Activated T-helper 17 cell treated with anti-CD3 and anti-CD28 coated beads, Interleukin-2, amount 50 U/mL, for 72 hours (primary cell): Measurements from ENCODE around the gene SCPEP1. TPM values are rescaled to one million over a fixed set of nuclear protein-coding genes. Genes with fewer than 3 reads are reported as not detected.
"Not testable (repeated sequence)": the region's sequence is repeated elsewhere in the genome, so short reads cannot be mapped to it uniquely, and the experiment has no call there.

Experiments
- ATAC-seq: fragments of 150-1000 bp; cut with Tn5 transposase; replicated peaks from 2 replicates; pipeline ENCODE4 v1.10.0; 2021; ENCODE audit warnings: mild to moderate bottlenecking, moderate library complexity
- H3K27ac Mint-ChIP-seq: one replicate; pipeline ENCODE4 v1.8.0; 2022; ENCODE audit warnings: mixed read lengths
- H3K27me3 Mint-ChIP-seq: one replicate; pipeline ENCODE4 v1.8.0; 2022; ENCODE audit warnings: mixed read lengths
- H3K36me3 Mint-ChIP-seq: one replicate; pipeline ENCODE4 v1.8.0; 2022; ENCODE audit warnings: low read depth, mild to moderate bottlenecking, mixed read lengths
- H3K4me1 Mint-ChIP-seq: one replicate; pipeline ENCODE4 v1.8.0; 2022; ENCODE audit warnings: mixed read lengths
- H3K4me3 Mint-ChIP-seq: one replicate; pipeline ENCODE4 v1.8.0; 2022; ENCODE audit warnings: mild to moderate bottlenecking, mixed read lengths
- H3K9me3 Mint-ChIP-seq: one replicate; pipeline ENCODE4 v1.8.0; 2022; ENCODE audit warnings: mixed read lengths
- total RNA-seq, 2 donors: library from RNA; stranded (reverse); gene quantifications; one replicate each; pipeline ENCODE4 v1.2.3, GENCODE V29; 2022

SCPEP1 gene
- total RNA-seq, 2 donors from 2014 or later: 22.8 to 31.9 TPM

DNA sequence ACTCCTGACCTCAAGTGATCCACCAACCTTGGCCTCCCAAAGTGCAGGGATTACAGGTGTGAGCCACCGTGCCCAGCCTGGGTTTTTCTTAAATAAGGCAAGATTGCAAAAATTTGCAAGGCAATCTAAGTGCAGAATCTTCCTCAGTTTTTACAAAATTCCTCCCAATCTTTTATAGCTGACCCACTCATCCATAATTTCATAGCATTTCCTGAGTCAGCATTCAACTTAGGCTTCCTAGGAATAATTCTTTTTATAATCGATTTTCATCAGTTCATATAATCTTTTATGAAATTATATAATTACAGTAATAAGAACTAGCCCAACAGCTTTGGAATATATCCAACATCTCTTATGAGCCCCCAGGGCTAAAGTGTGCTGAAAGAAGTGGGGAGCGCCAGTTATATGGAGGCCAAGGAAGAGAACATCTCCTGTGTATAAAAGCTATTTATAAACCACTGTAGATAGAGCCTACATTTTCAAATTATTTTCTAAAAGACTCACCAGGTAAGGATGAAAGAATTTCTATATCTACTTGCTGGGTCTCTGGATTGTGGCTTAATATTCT is 31.9 kb upstream of the SCPEP1 start:
- peaks cover 100% of the 10 kb centered on the region for H3K36me3 Mint-ChIP-seq
- H3K9me3 Mint-ChIP-seq: no peaks in the 10 kb centered on the region
- ATAC-seq: no peak
- H3K27me3 Mint-ChIP-seq: no peaks in the 10 kb centered on the region
- H3K4me1 Mint-ChIP-seq: peaks cover 9% of the 10 kb centered on the region
- H3K27ac Mint-ChIP-seq: no peak overlapping the region
- H3K4me3 Mint-ChIP-seq: no peak overlapping the region

GRCh38 chr17:56947741-56948140 is 30.2 kb upstream of the SCPEP1 start:
- Mint-ChIP-seq H3K36me3 (peaks cover 94% of the 10 kb centered on the region), H3K4me3 (no peak overlapping the region), H3K27ac (no peak overlapping the region), H3K9me3 (no peaks in the 10 kb centered on the region), H3K4me1 (peaks cover 9% of the 10 kb centered on the region), H3K27me3 (no peaks in the 10 kb centered on the region)
- no peak for ATAC-seq

DNA sequence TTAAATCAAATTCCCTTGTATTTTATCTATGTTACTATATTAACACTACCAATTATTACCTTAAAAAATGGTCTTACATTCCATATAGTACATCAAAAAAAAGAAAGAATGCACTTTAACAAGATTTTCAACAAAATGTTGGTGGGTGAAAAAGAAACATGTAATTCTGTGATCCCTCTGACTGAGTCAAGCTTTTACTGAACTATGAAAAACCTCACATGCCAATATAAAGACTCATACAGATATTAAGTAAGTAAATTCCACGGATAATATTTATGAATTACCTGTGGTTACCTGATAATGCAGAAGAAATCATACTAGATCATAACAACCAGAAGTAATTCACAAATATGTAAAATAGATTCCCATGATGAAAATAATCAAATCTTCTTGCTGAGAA is 29.4 kb upstream of the SCPEP1 start:
- Mint-ChIP-seq H3K4me3 (no peak overlapping the region), H3K27ac (no peak overlapping the region), H3K27me3 (no peaks in the 10 kb centered on the region), H3K9me3 (no peaks in the 10 kb centered on the region), H3K36me3 (peaks cover 89% of the 10 kb centered on the region), H3K4me1 (peaks cover 4% of the 10 kb centered on the region)
- ATAC-seq: no peak

- H3K4me1 Mint-ChIP-seq: peaks cover 4% of the 10 kb centered on the region
- no peak overlapping the region for H3K4me3 Mint-ChIP-seq
- H3K27me3 Mint-ChIP-seq: no peaks in the 10 kb centered on the region
- H3K9me3 Mint-ChIP-seq: no peaks in the 10 kb centered on the region
- peaks cover 86% of the 10 kb centered on the region for H3K36me3 Mint-ChIP-seq
- peak overlapping the region; percentile 2 for H3K27ac Mint-ChIP-seq
- ATAC-seq: no peak
Observed at GRCh38 chr17:56949595-56949994, 28.3 kb upstream of the SCPEP1 start.

DNA sequence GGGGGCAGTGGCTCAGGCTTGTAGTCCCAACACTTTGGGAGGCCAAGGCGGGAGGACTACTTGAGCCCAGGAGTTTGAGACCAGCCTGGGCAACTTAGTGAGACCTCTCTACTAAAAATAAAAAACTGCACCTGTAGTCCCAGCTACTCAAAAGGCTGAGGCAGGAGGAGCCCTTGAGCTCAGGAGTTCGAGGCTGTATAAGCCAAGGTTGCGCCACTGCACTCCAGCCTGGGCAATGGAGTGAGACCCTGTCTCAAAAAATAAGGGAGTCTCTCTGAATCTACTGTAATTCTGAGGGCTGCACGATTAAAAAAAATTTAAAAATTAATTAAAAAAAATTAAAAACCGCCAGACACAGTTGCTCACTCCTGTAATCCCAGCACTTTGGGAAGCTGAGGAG is 20.9 kb upstream of the SCPEP1 start:
- Mint-ChIP-seq H3K27me3 (no peaks in the 10 kb centered on the region), H3K4me1 (peaks cover 5% of the 10 kb centered on the region), H3K4me3 (no peak overlapping the region), H3K27ac (no peak overlapping the region), H3K9me3 (no peaks in the 10 kb centered on the region), H3K36me3 (peaks cover 17% of the 10 kb centered on the region)
- no peak for ATAC-seq

DNA sequence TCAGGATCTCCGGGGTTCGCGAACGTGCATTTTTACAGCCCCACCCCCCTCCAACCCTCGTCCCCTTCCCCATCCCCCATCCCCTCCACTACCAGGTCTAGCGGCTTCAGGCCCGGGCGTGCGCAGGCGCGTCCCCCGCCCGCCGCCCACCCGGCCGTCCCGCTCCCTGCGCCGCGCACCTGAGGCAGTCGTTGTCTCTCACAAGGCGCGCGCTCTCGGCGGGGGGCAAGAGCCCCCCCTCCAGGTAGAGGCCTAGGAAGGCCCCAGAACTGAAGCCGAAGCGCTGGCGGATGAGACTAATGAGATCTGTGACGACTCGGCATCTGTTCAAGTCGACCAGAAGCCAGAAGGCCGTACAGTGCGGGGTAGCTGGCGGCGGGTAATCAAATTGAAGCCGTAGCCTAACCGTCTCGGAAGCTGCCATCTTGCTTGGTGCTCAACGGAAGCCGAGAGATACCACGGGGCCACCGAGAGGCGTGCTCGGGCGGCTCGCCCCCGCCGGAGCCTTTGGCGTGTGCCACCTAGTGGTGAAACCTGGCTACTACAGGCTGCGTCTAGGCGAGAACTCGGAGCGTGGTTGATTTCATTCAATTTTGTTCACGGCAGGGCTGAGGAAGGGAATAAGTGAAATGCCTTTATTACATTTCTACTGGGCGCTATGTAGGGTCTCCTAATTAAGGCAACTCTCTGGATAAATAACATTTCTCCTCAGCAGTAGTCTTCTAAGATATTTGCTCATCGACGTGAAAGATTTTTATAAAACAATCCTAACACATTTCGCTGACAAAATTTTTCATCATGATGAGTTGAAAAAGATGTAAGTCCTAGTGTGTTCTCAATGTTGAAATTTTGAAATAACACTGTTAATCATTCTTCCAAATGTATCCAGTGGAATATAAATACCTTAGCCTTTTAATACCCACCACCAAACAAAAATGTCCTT is 17.1 kb upstream of the SCPEP1 start, which contains the start of gene COIL:
Gene COIL, minus strand, starts transcription at position 455 of the 943 bp plus-strand sequence. Its CDS starts 31 bp downstream, at position 424.
- H3K27me3 Mint-ChIP-seq: no peaks in the 10 kb centered on the region
- peaks cover 5% of the 10 kb centered on the region for H3K4me1 Mint-ChIP-seq
- ATAC-seq: peak; percentile 98
- H3K27ac Mint-ChIP-seq: peak within 1 kb of the TSS; percentile 86
- H3K9me3 Mint-ChIP-seq: no peaks in the 10 kb centered on the region
- H3K36me3 Mint-ChIP-seq: no peaks in the 10 kb centered on the region
- H3K4me3 Mint-ChIP-seq: peak within 1 kb of the TSS; percentile 72

GRCh38 chr17:56965241-56965640 is 12.7 kb upstream of the SCPEP1 start:
- not testable (repeated sequence) for ATAC-seq, H3K36me3 Mint-ChIP-seq

GRCh38 chr17:56965681-56966080 is 12.2 kb upstream of the SCPEP1 start:
- ATAC-seq, H3K27me3 Mint-ChIP-seq, H3K4me3 Mint-ChIP-seq, H3K4me1 Mint-ChIP-seq, H3K27ac Mint-ChIP-seq, H3K9me3 Mint-ChIP-seq, H3K36me3 Mint-ChIP-seq: not testable (repeated sequence)

More at GRCh38 chr17:56965241-56965640, 12.7 kb upstream of the SCPEP1 start:
- H3K9me3 Mint-ChIP-seq, H3K4me3 Mint-ChIP-seq, H3K4me1 Mint-ChIP-seq, H3K27me3 Mint-ChIP-seq, H3K27ac Mint-ChIP-seq: not testable (repeated sequence)

DNA sequence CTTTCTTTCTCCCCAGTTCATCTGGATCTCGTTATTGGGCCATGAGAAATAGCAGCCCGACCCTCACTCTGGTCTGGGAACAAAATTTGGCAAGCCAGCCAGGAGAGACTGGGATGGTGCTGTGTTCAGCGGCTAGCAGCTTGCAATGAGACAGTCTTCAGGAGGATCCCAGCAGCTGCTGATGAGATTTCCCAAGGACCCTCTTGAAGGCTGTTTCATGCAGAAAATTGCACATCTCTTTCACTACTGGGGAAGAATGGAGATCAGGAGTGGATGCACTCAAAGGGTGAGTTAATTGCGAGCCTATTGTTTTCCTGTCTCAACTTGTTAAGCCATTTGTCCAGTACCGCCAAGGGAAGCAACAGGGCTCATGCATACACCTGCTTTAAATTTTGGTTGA is 11.6 kb upstream of the SCPEP1 start:
- no peak overlapping the region for H3K4me3 Mint-ChIP-seq
- no peaks in the 10 kb centered on the region for H3K9me3 Mint-ChIP-seq
- no peak overlapping the region for H3K27ac Mint-ChIP-seq
- no peaks in the 10 kb centered on the region for H3K27me3 Mint-ChIP-seq
- no peaks in the 10 kb centered on the region for H3K36me3 Mint-ChIP-seq
- ATAC-seq: no peak
- H3K4me1 Mint-ChIP-seq: no peaks in the 10 kb centered on the region

GRCh38 chr17:56970974-56971373 is 7.0 kb upstream of the SCPEP1 start:
- Mint-ChIP-seq H3K9me3 (no peaks in the 10 kb centered on the region), H3K27ac (no peak overlapping the region), H3K36me3 (no peaks in the 10 kb centered on the region), H3K4me1 (no peaks in the 10 kb centered on the region), H3K4me3 (no peak overlapping the region), H3K27me3 (peaks cover 4% of the 10 kb centered on the region)
- ATAC-seq: no peak

- H3K4me1 Mint-ChIP-seq: no peaks in the 10 kb centered on the region
- no peak overlapping the region for H3K27ac Mint-ChIP-seq
- no peak overlapping the region for H3K4me3 Mint-ChIP-seq
- peaks cover 4% of the 10 kb centered on the region for H3K27me3 Mint-ChIP-seq
- H3K9me3 Mint-ChIP-seq: no peaks in the 10 kb centered on the region
- no peak for ATAC-seq
- H3K36me3 Mint-ChIP-seq: no peaks in the 10 kb centered on the region
Observed at GRCh38 chr17:56972111-56972730, 5.7 kb upstream of the SCPEP1 start.

DNA sequence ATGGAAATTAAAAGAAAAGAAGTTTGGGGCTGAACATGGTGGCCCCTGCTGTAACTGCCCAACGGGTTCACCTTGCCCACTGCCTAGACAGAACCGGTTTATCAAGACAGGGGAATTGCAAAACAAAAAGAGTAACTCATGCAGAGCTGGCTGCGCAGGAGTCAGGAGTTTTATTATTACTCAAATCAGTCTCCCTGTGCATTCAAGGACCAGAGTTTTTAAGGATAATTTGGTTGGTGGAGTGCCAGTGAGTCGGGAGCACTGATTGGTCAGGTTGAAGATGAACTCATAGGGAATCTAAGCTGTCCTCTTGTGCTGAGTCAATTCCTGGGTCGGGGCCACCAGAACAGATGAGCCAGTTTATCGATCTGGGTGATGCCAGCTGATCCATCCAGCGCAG is 4.4 kb upstream of the SCPEP1 start:
- Mint-ChIP-seq H3K4me3 (no peak overlapping the region), H3K27me3 (peaks cover 4% of the 10 kb centered on the region), H3K36me3 (no peaks in the 10 kb centered on the region), H3K4me1 (peaks cover 4% of the 10 kb centered on the region), H3K9me3 (no peaks in the 10 kb centered on the region), H3K27ac (no peak overlapping the region)
- no peak for ATAC-seq

GRCh38 chr17:56974055-56974454 is 3.9 kb upstream of the SCPEP1 start:
- Mint-ChIP-seq H3K9me3 (no peaks in the 10 kb centered on the region), H3K4me1 (peaks cover 9% of the 10 kb centered on the region), H3K36me3 (no peaks in the 10 kb centered on the region), H3K4me3 (no peak overlapping the region), H3K27ac (no peak overlapping the region), H3K27me3 (peaks cover 4% of the 10 kb centered on the region)
- no peak for ATAC-seq

- H3K27me3 Mint-ChIP-seq: peaks cover 4% of the 10 kb centered on the region
- ATAC-seq: no peak
- H3K36me3 Mint-ChIP-seq: no peaks in the 10 kb centered on the region
- H3K4me1 Mint-ChIP-seq: peaks cover 11% of the 10 kb centered on the region
- H3K27ac Mint-ChIP-seq: no peak overlapping the region
- no peaks in the 10 kb centered on the region for H3K9me3 Mint-ChIP-seq
- no peak overlapping the region for H3K4me3 Mint-ChIP-seq
Observed at GRCh38 chr17:56975656-56976055, 2.3 kb upstream of the SCPEP1 start.
